ENCODE data around the gene SPIB.

DNA sequence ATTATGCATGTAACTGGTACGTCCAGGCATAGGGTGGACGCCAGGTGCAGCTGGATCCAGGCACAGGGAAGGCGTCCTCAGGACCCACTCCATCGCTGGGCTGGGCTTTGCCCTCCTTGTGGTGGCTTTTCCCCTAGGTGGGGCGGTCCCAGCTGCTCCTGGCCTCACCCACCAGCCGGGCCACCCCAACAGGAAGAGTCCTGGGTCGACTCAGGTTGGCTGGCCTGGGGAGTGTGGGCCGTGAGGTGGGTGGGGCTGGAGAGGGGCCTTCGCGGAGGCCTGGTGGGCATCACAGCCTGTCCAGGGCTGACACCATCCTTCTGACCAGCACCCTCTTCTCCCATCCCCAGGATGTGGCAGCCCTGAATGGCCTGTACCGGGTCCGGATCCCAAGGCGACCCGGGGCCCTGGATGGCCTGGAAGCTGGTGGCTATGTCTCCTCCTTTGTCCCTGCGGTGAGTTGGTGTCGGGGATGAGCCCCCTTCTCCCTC lies 61.1 kb downstream of the SPIB start:
- TF ChIP-seq, protein P1, sequence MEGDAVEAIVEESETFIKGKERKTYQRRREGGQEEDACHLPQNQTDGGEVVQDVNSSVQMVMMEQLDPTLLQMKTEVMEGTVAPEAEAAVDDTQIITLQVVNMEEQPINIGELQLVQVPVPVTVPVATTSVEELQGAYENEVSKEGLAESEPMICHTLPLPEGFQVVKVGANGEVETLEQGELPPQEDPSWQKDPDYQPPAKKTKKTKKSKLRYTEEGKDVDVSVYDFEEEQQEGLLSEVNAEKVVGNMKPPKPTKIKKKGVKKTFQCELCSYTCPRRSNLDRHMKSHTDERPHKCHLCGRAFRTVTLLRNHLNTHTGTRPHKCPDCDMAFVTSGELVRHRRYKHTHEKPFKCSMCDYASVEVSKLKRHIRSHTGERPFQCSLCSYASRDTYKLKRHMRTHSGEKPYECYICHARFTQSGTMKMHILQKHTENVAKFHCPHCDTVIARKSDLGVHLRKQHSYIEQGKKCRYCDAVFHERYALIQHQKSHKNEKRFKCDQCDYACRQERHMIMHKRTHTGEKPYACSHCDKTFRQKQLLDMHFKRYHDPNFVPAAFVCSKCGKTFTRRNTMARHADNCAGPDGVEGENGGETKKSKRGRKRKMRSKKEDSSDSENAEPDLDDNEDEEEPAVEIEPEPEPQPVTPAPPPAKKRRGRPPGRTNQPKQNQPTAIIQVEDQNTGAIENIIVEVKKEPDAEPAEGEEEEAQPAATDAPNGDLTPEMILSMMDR (IDR thresholded peaks at IDR 0.05), result no peak
- no peak for TF ChIP-seq POLR2A (IDR thresholded peaks at IDR 0.05)
- no peak for TF ChIP-seq EP300 (IDR thresholded peaks at IDR 0.05)
- no peak for TF ChIP-seq POLR2AphosphoS5 (IDR thresholded peaks at IDR 0.05)
